ENCODE results near the gene PHB1. TPM values are rescaled to one million over a fixed set of nuclear protein-coding genes. Genes with fewer than 3 reads are reported as not detected.

The PHB1 gene
- total and polyA plus RNA-seq, 2 of the 8 experiments (the other 6 are each of a cell fraction or from before 2014, with no cell fraction given), result 386 to 597 TPM

- TF ChIP-seq USF2 (IDR thresholded peaks at IDR 0.05; ENCODE audit: low read length) (no peak), TEAD4 (IDR thresholded peaks at IDR 0.05; ENCODE audit: low read depth, low read length) (no peak), EZH2 (IDR thresholded peaks at IDR 0.05; ENCODE audit: low read depth, low read length, severe bottlenecking) (no peak), SP1 (IDR thresholded peaks at IDR 0.05; ENCODE audit: low read depth, low read length) (no peak), MAX (IDR thresholded peaks at IDR 0.05) (no peak), GABPA (IDR thresholded peaks at IDR 0.05; ENCODE audit: borderline replicate concordance, insufficient read depth, low read length) (no peak), FOSL1 (IDR thresholded peaks at IDR 0.05; ENCODE audit: insufficient read depth, low read depth, low read length) (no peak)
Measured at GRCh38 chr17:49384951-49385350, 29.7 kb downstream of the PHB1 start (continued).
